ENCODE measurements around the gene STOML1.

The STOML1 gene

DNA sequence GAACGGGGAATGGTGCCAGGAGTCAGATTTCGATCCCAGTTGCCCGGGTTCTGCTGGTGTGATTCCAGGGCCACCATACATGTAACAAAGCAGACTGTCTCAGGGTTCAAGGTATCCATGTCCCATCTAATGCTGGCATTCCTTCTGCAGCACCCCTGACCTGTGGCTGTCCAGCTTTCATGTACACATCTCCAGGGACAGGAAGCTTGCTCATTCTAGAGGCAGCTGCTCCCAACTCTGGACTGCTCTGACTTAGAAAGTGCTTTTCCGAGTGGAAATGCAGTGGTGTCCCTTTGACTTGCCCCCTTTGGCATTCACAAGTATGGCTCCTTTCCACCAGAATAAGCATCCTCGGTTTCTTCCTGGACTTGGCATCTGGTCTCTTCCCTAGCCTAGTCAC, 33.3 kb upstream of the STOML1 start:
- Histone ChIP-seq H3K27ac (no peak overlapping the region), H3K4me3 (no peak overlapping the region), H3K9me3 (ENCODE audit: low read depth, low read length) (no peaks in the 10 kb centered on the region), H3K36me3 (ENCODE audit: insufficient read depth, low read length) (no peaks in the 10 kb centered on the region; the same call in 1 of the 2 replicates), H3K9ac (ENCODE audit: insufficient read length) (no peak overlapping the region)
- no peak for DNase-seq (ENCODE audit: low read depth, low spot score)
- TF ChIP-seq POLR2AphosphoS5 (IDR thresholded peaks at IDR 0.05; ENCODE audit: borderline replicate concordance, low read depth, low read length) (no peak), EZH2 (IDR thresholded peaks at IDR 0.05) (no peak), FOXP2 (optimal IDR thresholded peaks at IDR 0.05; ENCODE audit: control extremely low read depth, extremely low read length, insufficient read depth) (no peak)

DNA sequence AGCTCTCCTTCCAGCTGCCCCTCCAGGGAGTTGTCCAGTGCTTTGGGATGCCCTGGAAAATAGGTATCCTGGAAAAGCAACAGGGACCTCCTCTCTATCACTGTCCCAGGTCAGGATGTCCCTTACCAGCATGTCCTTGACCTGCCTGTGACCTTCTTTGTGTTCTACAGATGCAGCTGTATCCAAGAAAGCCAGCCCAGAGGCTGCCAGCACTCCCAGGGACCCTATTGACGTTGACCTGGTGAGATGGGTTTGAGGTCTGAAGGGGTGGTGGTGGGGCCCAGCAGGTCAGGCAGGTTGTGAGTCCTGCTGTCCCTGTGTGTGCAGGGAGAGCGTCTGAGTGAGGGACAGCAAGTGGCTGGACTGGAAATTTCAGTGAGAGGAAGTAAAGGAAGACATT, 32.6 kb upstream of the STOML1 start:
- Histone ChIP-seq H3K27ac (no peak overlapping the region), H3K9me3 (ENCODE audit: low read depth, low read length) (no peaks in the 10 kb centered on the region), H3K9ac (ENCODE audit: insufficient read length) (no peak overlapping the region), H3K36me3 (ENCODE audit: insufficient read depth, low read length) (no peaks in the 10 kb centered on the region; the same call in 1 of the 2 replicates), H3K4me3 (no peak overlapping the region)
- no peak for DNase-seq (ENCODE audit: low read depth, low spot score)
- TF ChIP-seq EZH2 (IDR thresholded peaks at IDR 0.05): no peak
- TF ChIP-seq POLR2AphosphoS5 (IDR thresholded peaks at IDR 0.05; ENCODE audit: borderline replicate concordance, low read depth, low read length): no peak
- TF ChIP-seq FOXP2 (optimal IDR thresholded peaks at IDR 0.05; ENCODE audit: control extremely low read depth, extremely low read length, insufficient read depth): no peak

DNA sequence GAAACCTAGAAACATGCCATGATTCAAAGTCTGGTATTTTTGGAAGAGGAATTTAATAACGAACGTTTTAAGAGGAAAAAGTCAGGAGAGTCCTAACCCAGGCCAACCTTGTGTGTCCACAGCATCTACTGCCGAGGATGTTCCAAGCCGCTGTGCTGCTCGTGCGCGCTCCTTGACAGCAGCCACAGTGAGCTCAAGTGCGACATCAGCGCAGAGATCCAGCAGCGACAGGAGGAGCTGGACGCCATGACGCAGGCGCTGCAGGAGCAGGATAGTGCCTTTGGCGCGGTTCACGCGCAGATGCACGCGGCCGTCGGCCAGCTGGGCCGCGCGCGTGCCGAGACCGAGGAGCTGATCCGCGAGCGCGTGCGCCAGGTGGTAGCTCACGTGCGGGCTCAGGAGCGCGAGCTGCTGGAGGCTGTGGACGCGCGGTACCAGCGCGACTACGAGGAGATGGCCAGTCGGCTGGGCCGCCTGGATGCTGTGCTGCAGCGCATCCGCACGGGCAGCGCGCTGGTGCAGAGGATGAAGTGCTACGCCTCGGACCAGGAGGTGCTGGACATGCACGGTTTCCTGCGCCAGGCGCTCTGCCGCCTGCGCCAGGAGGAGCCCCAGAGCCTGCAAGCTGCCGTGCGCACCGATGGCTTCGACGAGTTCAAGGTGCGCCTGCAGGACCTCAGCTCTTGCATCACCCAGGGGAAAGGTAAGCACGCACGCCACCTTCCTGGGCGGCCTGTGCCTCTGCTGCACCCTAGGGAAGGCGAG, 30.8 kb upstream of the STOML1 start:
- H3K9me3 ChIP-seq (ENCODE audit: low read depth, low read length): no peaks in the 10 kb centered on the region
- no peak for DNase-seq (ENCODE audit: low read depth, low spot score)
- no peaks in the 10 kb centered on the region; the same call in 1 of the 2 replicates for H3K36me3 ChIP-seq (ENCODE audit: insufficient read depth, low read length)
- no peak for TF ChIP-seq FOXP2 (optimal IDR thresholded peaks at IDR 0.05; ENCODE audit: control extremely low read depth, extremely low read length, insufficient read depth)
- no peak for TF ChIP-seq EZH2 (IDR thresholded peaks at IDR 0.05)
- no peak for TF ChIP-seq POLR2AphosphoS5 (IDR thresholded peaks at IDR 0.05; ENCODE audit: borderline replicate concordance, low read depth, low read length)
- no peak overlapping the region for H3K4me3 ChIP-seq
- no peak overlapping the region for H3K9ac ChIP-seq (ENCODE audit: insufficient read length)
- H3K27ac ChIP-seq: no peak overlapping the region

DNA sequence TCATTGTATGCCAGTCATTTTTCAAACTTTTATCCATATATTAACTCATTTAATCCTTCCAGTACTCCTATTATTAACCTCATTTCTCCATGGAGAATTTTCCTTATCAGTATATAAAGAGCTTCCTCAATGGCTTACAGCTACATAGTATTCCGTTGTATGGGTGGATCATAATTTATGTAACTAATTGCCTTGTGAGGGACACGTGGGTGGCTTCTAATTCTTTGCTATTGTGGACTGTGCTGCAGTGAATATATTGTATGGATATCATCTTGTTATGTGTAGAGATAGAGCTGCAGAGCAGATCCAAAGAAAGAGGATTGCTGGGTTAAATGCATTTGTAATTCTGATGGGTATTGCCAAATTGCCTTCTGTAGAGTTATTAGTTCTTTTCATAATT, 27.6 kb upstream of the STOML1 start:
- Histone ChIP-seq H3K36me3 (ENCODE audit: insufficient read depth, low read length) (no peaks in the 10 kb centered on the region; the same call in 1 of the 2 replicates), H3K9ac (ENCODE audit: insufficient read length) (no peak overlapping the region), H3K27ac (no peak overlapping the region), H3K4me3 (no peak overlapping the region), H3K9me3 (ENCODE audit: low read depth, low read length) (no peaks in the 10 kb centered on the region)
- no peak for DNase-seq (ENCODE audit: low read depth, low spot score)
- TF ChIP-seq POLR2AphosphoS5 (IDR thresholded peaks at IDR 0.05; ENCODE audit: borderline replicate concordance, low read depth, low read length) (no peak), FOXP2 (optimal IDR thresholded peaks at IDR 0.05; ENCODE audit: control extremely low read depth, extremely low read length, insufficient read depth) (no peak), EZH2 (IDR thresholded peaks at IDR 0.05) (no peak)

DNA sequence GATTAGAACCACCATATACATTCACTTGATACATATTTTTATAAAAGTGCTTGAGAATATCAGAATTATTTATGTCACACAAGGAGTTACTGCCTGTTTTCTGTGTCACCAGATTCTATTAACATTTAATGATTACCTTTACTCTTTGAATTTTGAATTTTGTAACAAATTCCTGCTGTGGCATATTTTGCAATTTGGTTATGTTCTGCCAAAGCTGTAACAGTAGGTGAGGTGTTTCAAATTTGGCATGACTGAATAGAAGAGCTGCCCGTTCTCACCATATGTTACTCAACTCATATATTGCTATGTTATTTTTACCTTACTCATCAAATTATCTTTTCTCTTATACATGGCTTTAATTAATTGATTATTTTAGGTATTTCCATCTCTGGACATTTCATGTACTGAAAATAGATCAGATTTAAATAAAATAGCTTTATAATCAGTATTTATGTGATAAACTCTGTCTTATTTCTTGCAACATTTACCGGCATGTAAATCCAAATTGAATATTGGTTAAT, 21.3 kb upstream of the STOML1 start:
- H3K9ac ChIP-seq (ENCODE audit: insufficient read length): no peak overlapping the region
- no peak for DNase-seq (ENCODE audit: low read depth, low spot score)
- H3K4me3 ChIP-seq: no peak overlapping the region
- no peak overlapping the region for H3K27ac ChIP-seq
- no peaks in the 10 kb centered on the region for H3K9me3 ChIP-seq (ENCODE audit: low read depth, low read length)
- no peaks in the 10 kb centered on the region for H3K36me3 ChIP-seq (ENCODE audit: insufficient read depth, low read length)
- TF ChIP-seq POLR2AphosphoS5 (IDR thresholded peaks at IDR 0.05; ENCODE audit: borderline replicate concordance, low read depth, low read length): no peak
- TF ChIP-seq EZH2 (IDR thresholded peaks at IDR 0.05): no peak
- no peak for TF ChIP-seq FOXP2 (optimal IDR thresholded peaks at IDR 0.05; ENCODE audit: control extremely low read depth, extremely low read length, insufficient read depth)

DNA sequence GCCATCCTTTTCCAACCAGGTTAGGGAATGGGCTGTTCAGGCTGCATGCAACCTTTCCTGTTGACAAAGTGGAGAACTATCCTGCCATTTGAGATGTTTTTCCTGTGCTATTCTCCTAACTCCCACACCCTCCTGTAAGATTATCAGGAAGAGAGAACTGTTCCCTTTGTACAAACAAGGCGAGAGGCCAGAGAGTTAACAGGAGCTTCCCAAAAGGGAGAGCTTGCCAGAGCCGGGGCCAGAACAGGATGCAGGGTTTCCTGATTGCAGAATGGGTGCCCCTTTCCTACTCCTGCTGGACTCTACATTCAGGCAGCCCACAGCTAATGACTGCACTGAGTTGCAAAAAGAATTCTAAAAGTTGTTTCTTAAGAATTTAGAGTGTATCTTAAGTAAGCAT, 19.5 kb upstream of the STOML1 start:
- Histone ChIP-seq H3K36me3 (ENCODE audit: insufficient read depth, low read length) (no peaks in the 10 kb centered on the region), H3K9me3 (ENCODE audit: low read depth, low read length) (no peaks in the 10 kb centered on the region), H3K9ac (ENCODE audit: insufficient read length) (no peak overlapping the region), H3K27ac (no peak overlapping the region), H3K4me3 (no peak overlapping the region)
- TF ChIP-seq FOXP2 (optimal IDR thresholded peaks at IDR 0.05; ENCODE audit: control extremely low read depth, extremely low read length, insufficient read depth) (no peak), EZH2 (IDR thresholded peaks at IDR 0.05) (no peak), POLR2AphosphoS5 (IDR thresholded peaks at IDR 0.05; ENCODE audit: borderline replicate concordance, low read depth, low read length) (no peak)
- no peak for DNase-seq (ENCODE audit: low read depth, low spot score)

DNA sequence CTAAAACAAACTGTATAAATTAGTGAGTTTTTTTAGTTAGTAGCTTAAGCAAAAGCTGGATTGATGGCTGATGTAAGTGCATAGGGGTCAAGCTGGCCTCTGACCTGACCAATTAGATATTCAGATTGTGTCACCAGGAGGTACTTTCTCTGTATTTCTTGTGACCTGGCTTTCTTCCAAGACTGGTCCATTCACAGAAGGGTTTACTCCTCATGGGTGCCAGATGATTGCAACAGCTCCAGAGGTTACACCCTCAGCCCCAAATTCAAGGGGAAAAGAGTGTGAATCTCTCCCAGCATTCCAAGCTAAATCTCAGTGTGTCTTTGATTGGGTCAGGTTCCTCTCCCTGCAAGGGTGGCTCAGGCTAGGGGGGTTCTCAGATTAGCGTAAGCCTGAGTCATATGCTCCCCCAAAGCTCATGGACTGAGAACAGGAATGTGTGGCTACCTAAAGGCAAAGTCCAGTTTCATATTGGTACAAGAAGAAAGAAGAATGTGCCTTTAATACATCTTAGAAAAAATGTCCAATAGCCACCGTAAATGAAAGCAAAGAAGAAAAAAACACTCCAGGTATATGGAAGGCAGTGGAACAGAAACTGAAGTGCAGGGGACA, 18.9 kb upstream of the STOML1 start:
- H3K9ac ChIP-seq (ENCODE audit: insufficient read length): no peak overlapping the region
- H3K36me3 ChIP-seq (ENCODE audit: insufficient read depth, low read length): no peaks in the 10 kb centered on the region
- no peak overlapping the region for H3K27ac ChIP-seq
- no peaks in the 10 kb centered on the region for H3K9me3 ChIP-seq (ENCODE audit: low read depth, low read length)
- TF ChIP-seq FOXP2 (optimal IDR thresholded peaks at IDR 0.05; ENCODE audit: control extremely low read depth, extremely low read length, insufficient read depth) (no peak), EZH2 (IDR thresholded peaks at IDR 0.05) (no peak), POLR2AphosphoS5 (IDR thresholded peaks at IDR 0.05; ENCODE audit: borderline replicate concordance, low read depth, low read length) (no peak)
- no peak for DNase-seq (ENCODE audit: low read depth, low spot score)
- H3K4me3 ChIP-seq: no peak overlapping the region

DNA sequence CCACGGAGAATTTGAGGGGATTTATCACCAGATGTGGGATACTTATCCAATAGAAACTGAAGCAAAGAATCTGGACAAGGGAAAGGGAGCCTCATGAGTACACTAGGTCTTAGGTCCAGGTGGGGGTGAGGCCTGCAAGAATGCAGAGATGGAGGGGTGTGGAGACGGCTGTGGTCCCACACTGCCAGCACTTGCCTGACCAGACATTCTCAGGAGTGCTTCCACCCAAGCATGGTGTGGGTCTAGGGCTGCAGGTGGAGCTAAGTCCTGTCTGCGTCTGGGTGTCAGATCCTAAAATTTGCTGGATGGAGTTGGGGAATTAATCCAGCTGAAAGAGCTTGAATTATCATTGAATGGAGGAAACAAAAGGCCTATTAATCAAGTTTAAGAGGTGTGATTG, 16.8 kb upstream of the STOML1 start:
- no peak overlapping the region for H3K9ac ChIP-seq (ENCODE audit: insufficient read length)
- H3K9me3 ChIP-seq (ENCODE audit: low read depth, low read length): no peaks in the 10 kb centered on the region
- DNase-seq (ENCODE audit: low read depth, low spot score): no peak
- H3K36me3 ChIP-seq (ENCODE audit: insufficient read depth, low read length): no peaks in the 10 kb centered on the region
- H3K27ac ChIP-seq: no peak overlapping the region
- TF ChIP-seq FOXP2 (optimal IDR thresholded peaks at IDR 0.05; ENCODE audit: control extremely low read depth, extremely low read length, insufficient read depth) (no peak), POLR2AphosphoS5 (IDR thresholded peaks at IDR 0.05; ENCODE audit: borderline replicate concordance, low read depth, low read length) (no peak), EZH2 (IDR thresholded peaks at IDR 0.05) (no peak)
- no peak overlapping the region for H3K4me3 ChIP-seq

Data from SK-N-MC (cell line).